HG02571 (cell line): Measurements from ENCODE around the gene CIT.

ENCODE experiments used
- ATAC-seq: cut with Tn5 transposase; IDR thresholded peaks from one replicate; pipeline ENCODE4 v1.9.1; 2021; ENCODE audit warnings: mild to moderate bottlenecking, moderate library complexity; ENCODE audit not compliant: unreplicated experiment

Gene CIT

GRCh38 chr12:119681728-119682638 lies 195.1 kb downstream of the CIT start:
- ATAC-seq = peak; percentile 53

- ATAC-seq = no peak
Measured at GRCh38 chr12:119681111-119681510, 196.0 kb downstream of the CIT start.

GRCh38 chr12:119679490-119679889 lies 197.6 kb downstream of the CIT start:
- no peak for ATAC-seq

GRCh38 chr12:119679081-119679480 lies 198.0 kb downstream of the CIT start:
- ATAC-seq = no peak

GRCh38 chr12:119678459-119678858 lies 198.7 kb downstream of the CIT start:
- no peak for ATAC-seq

GRCh38 chr12:119676573-119676972 lies 200.5 kb downstream of the CIT start:
- no peak for ATAC-seq

- ATAC-seq = no peak
Measured at GRCh38 chr12:119676022-119676421, 201.1 kb downstream of the CIT start.

GRCh38 chr12:119674560-119674959 lies 202.6 kb downstream of the CIT start:
- no peak for ATAC-seq

GRCh38 chr12:119673634-119674033 lies 203.5 kb downstream of the CIT start:
- no peak for ATAC-seq

- ATAC-seq = no peak
Measured at GRCh38 chr12:119672194-119672593, 204.9 kb downstream of the CIT start.

GRCh38 chr12:119671070-119671469 lies 206.1 kb downstream of the CIT start:
- no peak for ATAC-seq

GRCh38 chr12:119669744-119670472 lies 207.2 kb downstream of the CIT start:
- no peak for ATAC-seq

- no peak for ATAC-seq
Measured at GRCh38 chr12:119668324-119668841, 208.7 kb downstream of the CIT start.

GRCh38 chr12:119667577-119668323 lies 209.4 kb downstream of the CIT start, which contains the start of gene PRKAB1:
Gene PRKAB1, plus strand, starts transcription at chr12:119668133. Its CDS starts 112 bp downstream, at chr12:119668245.
- ATAC-seq = peak; percentile 96

- no peak for ATAC-seq
Measured at GRCh38 chr12:119666900-119667576, 210.1 kb downstream of the CIT start.

- no peak for ATAC-seq
Measured at GRCh38 chr12:119666226-119666795, 210.8 kb downstream of the CIT start.

- no peak for ATAC-seq
Measured at GRCh38 chr12:119665164-119665929, 211.8 kb downstream of the CIT start.

- no peak for ATAC-seq
Measured at GRCh38 chr12:119664642-119665041, 212.5 kb downstream of the CIT start.

- ATAC-seq = no peak
Measured at GRCh38 chr12:119661882-119662281, 215.2 kb downstream of the CIT start.
